ENCODE measurements around the gene ITGB2.
A peak's percentile ranks its signal among the peaks of the same experiment; 100 is the strongest.

Gene ITGB2

GRCh38 chr21:44927587-44928461, 7.1 kb upstream of the ITGB2 start:
- H3K4me3 ChIP-seq (ENCODE audit: low read length) = no peak overlapping the region
- peak; percentile 11 for TF ChIP-seq CTCF (conservative IDR thresholded peaks at IDR 0.05; ENCODE audit: low read depth, low read length)
- no peak for DNase-seq (ENCODE audit: low read depth)

- no peak for TF ChIP-seq CTCF (conservative IDR thresholded peaks at IDR 0.05; ENCODE audit: low read depth, low read length)
- no peak overlapping the region for H3K4me3 ChIP-seq (ENCODE audit: low read length)
- DNase-seq (ENCODE audit: low read depth) = no peak
Observed at GRCh38 chr21:44927259-44927586, 6.5 kb upstream of the ITGB2 start.

GRCh38 chr21:44926331-44927101, 5.8 kb upstream of the ITGB2 start:
- H3K4me3 ChIP-seq (ENCODE audit: low read length) = no peak overlapping the region
- DNase-seq (ENCODE audit: low read depth) = no peak

GRCh38 chr21:44925378-44925755, 4.7 kb upstream of the ITGB2 start:
- no peak for DNase-seq (ENCODE audit: low read depth)
- no peak overlapping the region for H3K4me3 ChIP-seq (ENCODE audit: low read length)

More at GRCh38 chr21:44926331-44927101, 5.8 kb upstream of the ITGB2 start:
- no peak for TF ChIP-seq CTCF (conservative IDR thresholded peaks at IDR 0.05; ENCODE audit: low read depth, low read length)

GRCh38 chr21:44924606-44925377, 4.1 kb upstream of the ITGB2 start:
- no peak for DNase-seq (ENCODE audit: low read depth)
- TF ChIP-seq CTCF (conservative IDR thresholded peaks at IDR 0.05; ENCODE audit: low read depth, low read length) = no peak
- no peak overlapping the region for H3K4me3 ChIP-seq (ENCODE audit: low read length)

More at GRCh38 chr21:44925378-44925755, 4.7 kb upstream of the ITGB2 start:
- no peak for TF ChIP-seq CTCF (conservative IDR thresholded peaks at IDR 0.05; ENCODE audit: low read depth, low read length)

GRCh38 chr21:44923480-44924084, 2.9 kb upstream of the ITGB2 start:
- no peak overlapping the region for H3K4me3 ChIP-seq (ENCODE audit: low read length)
- TF ChIP-seq CTCF (conservative IDR thresholded peaks at IDR 0.05; ENCODE audit: low read depth, low read length) = no peak
- no peak for DNase-seq (ENCODE audit: low read depth)
